NB4 (cell line): Measurements from ENCODE around the gene IRF2BPL.

Experiments used
- DNase-seq: peaks from one replicate; pipeline ENCODE4 v3.0.0; 2010; ENCODE audit warnings: low read depth
- H3K4me3 ChIP-seq: one replicate; pipeline ENCODE4 v1.5.1; 2011; ENCODE audit warnings: mild to moderate bottlenecking, low read depth, low read length, moderate library complexity
- CTCF ChIP-seq: IDR thresholded peaks from one replicate; pipeline ENCODE4 v1.5.1; 2012; ENCODE audit warnings: low read depth, low read length
- MYC ChIP-seq: IDR thresholded peaks from 2 replicates; pipeline ENCODE4 v1.6.1; 2011; ENCODE audit warnings: low read depth, low read length
- POLR2A ChIP-seq: IDR thresholded peaks from 2 replicates; pipeline ENCODE4 v1.6.1; 2011; ENCODE audit warnings: mild to moderate bottlenecking; ENCODE audit not compliant: insufficient read length; ENCODE audit errors: extremely low read depth
- TF ChIP-seq, protein P1 (sequence below): IDR thresholded peaks from 2 replicates; pipeline ENCODE4 v1.6.1; 2011; ENCODE audit warnings: low read depth, low read length

Gene IRF2BPL

GRCh38 chr14:77028384-77029231 lies at the start of gene IRF2BPL:
TSS of gene IRF2BPL (minus strand) at chr14:77028708. CDS start at chr14:77027792, 916 bp downstream.
- H3K4me3 ChIP-seq: peak within 1 kb of the TSS; percentile 62
- peak; percentile 95 for DNase-seq
- peak; percentile 89 for TF ChIP-seq POLR2A
- TF ChIP-seq, protein P1, sequence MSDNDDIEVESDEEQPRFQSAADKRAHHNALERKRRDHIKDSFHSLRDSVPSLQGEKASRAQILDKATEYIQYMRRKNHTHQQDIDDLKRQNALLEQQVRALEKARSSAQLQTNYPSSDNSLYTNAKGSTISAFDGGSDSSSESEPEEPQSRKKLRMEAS: peak; percentile 47; the same call in 1 of the 2 replicates
- no peak for TF ChIP-seq CTCF
- peak; percentile 81; the same call in 1 of the 2 replicates for TF ChIP-seq MYC

- TF ChIP-seq MYC: no peak
- TF ChIP-seq, protein P1: no peak
- TF ChIP-seq POLR2A: no peak
- no peak for TF ChIP-seq CTCF
- DNase-seq: no peak
Measured at GRCh38 chr14:77077040-77077439, 48.5 kb upstream of the IRF2BPL start.

DNA sequence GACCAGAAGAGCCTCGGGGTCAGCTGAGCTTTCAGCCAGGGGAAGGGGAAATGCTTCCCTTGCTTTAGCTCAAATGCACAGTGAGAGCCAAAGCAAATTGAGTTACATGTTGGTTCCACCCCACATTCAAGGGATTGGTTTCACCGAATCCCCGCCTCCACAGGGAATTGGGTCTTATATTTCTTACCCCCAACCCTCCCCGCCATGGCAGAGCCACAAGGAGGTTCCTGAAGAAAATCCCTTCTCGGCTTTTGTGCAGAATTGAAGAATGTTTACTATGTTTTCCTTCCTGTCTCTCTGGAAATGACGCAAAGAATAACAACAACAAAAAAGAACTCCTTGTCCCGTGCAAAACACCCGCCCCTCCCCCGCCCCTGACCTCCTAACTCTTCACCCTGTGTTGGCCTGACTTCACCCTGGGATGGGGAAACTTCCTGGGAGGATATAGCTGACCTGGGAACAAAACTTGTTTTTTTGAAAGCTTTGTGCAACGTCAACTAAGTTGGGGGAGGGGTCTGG lies 47.7 kb upstream of the IRF2BPL start:
- no peak for DNase-seq
- H3K4me3 ChIP-seq: no peak overlapping the region
- TF ChIP-seq MYC (no peak), POLR2A (no peak), CTCF (no peak)
- TF ChIP-seq, protein P1: no peak

More at GRCh38 chr14:77077040-77077439, 48.5 kb upstream of the IRF2BPL start:
- no peak overlapping the region for H3K4me3 ChIP-seq

- no peak overlapping the region for H3K4me3 ChIP-seq
- TF ChIP-seq CTCF: no peak
- no peak for TF ChIP-seq POLR2A
- no peak for TF ChIP-seq MYC
- TF ChIP-seq, protein P1: no peak
- no peak for DNase-seq
Measured at GRCh38 chr14:77074969-77075368, 46.5 kb upstream of the IRF2BPL start.

DNA sequence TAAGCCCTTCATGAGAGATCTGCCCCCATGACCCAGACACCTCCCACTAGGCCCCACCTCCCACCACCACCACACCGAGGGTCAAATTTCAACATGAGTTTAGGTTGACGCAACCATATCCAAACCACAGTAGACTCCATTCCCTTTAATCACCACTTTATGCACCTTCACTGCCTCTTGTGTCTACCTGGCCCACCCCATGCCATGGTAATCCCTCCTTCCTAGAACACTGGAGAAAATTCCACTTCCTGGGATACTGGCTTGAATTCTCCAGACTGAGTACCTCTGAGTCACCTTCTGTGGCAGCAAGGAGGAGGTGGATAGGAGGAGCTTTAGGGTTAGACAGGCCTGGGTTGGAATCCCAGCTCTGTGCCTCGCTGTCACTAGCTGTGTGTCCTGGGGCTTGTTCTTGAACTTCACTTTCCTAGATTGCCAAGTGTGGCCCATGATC lies 43.5 kb upstream of the IRF2BPL start:
- H3K4me3 ChIP-seq: no peak overlapping the region
- DNase-seq: peak; percentile 60
- TF ChIP-seq, protein P1: no peak
- TF ChIP-seq MYC (no peak), CTCF (no peak), POLR2A (no peak)
